ENCODE results near the gene CAVIN1.
A peak's percentile ranks its signal among the peaks of the same experiment; 100 is the strongest.

CAVIN1 gene

GRCh38 chr17:42422958-42423712 lies at the start of gene CAVIN1:
CAVIN1 (minus strand) TSS chr17:42423256; CDS start chr17:42423097, 159 bp downstream.
- no peak for TF ChIP-seq CTCF (IDR thresholded peaks at IDR 0.05)
- DNase-seq (ENCODE audit: low spot score) = peak; percentile 100
- Histone ChIP-seq H3K27ac (peak within 1 kb of the TSS; percentile 91 to 99), H3K4me3 (peak within 1 kb of the TSS; percentile 86)

- Histone ChIP-seq H3K4me3 (no peak overlapping the region), H3K27ac (peak overlapping the region in 1 of 2 donors; percentile 21)
- no peak for TF ChIP-seq CTCF (IDR thresholded peaks at IDR 0.05)
- no peak for DNase-seq (ENCODE audit: low spot score)
Measured at GRCh38 chr17:42467889-42468288, 44.8 kb upstream of the CAVIN1 start.

GRCh38 chr17:42463976-42464400 lies 40.9 kb upstream of the CAVIN1 start:
- H3K27ac ChIP-seq = no peak overlapping the region
- H3K4me3 ChIP-seq = no peak overlapping the region
- TF ChIP-seq CTCF (IDR thresholded peaks at IDR 0.05) = no peak
- no peak for DNase-seq (ENCODE audit: low spot score)

GRCh38 chr17:42460371-42460770 lies 37.3 kb upstream of the CAVIN1 start:
- Histone ChIP-seq H3K4me3 (peak overlapping the region; percentile 90), H3K27ac (peak overlapping the region in 1 of 2 donors; percentile 97)
- DNase-seq (ENCODE audit: low spot score) = no peak
- no peak for TF ChIP-seq CTCF (IDR thresholded peaks at IDR 0.05)

GRCh38 chr17:42459801-42460281 lies 36.8 kb upstream of the CAVIN1 start:
- Histone ChIP-seq H3K27ac (peak overlapping the region; percentile 97 to 98), H3K4me3 (peak overlapping the region; percentile 90)
- no peak for DNase-seq (ENCODE audit: low spot score)
- TF ChIP-seq CTCF (IDR thresholded peaks at IDR 0.05) = no peak

- TF ChIP-seq CTCF (IDR thresholded peaks at IDR 0.05) = no peak
- DNase-seq (ENCODE audit: low spot score) = peak; percentile 75
- Histone ChIP-seq H3K27ac (peak overlapping the region; percentile 97 to 98), H3K4me3 (peak overlapping the region; percentile 90)
Measured at GRCh38 chr17:42459256-42459800, 36.3 kb upstream of the CAVIN1 start.

All from coronary artery (tissue), 2 donors.